HCT116 (cell line): ENCODE data around the gene VEGFA. TPM values are rescaled to one million over a fixed set of nuclear protein-coding genes. Genes with fewer than 3 reads are reported as not detected.
A peak's percentile ranks its signal among the peaks of the same experiment; 100 is the strongest.

Source experiments
- ATAC-seq: fragments of 200-7000 bp; cut with Tn5 transposase; 2 replicates; pipeline ENCODE4 v1.9.1; 2020; ENCODE audit warnings: mild to moderate bottlenecking, moderate library complexity
- BruUV-seq: library from RNA; stranded (reverse); fragments of 400-500 nt; replicated peaks from 2 replicates; lab custom pipeline; 2021; lab: Mats Ljungman, UMichigan
- CTCF ChIA-PET: fragments of 300-600 bp; sonication (Branson Sonifier 250); formaldehyde crosslinking; loops from one replicate; lab custom pipeline; 2021; ENCODE audit warnings: antibody characterized with exemption; lab: Charles Lee
- POLR2A ChIA-PET: fragments of 300-600, 350-600 bp; sonication (Branson Sonifier 250); formaldehyde crosslinking; loops from one replicate; lab custom pipeline; 2021; ENCODE audit warnings: antibody characterized with exemption; lab: Charles Lee
- RAD21 ChIA-PET, 2 experiments: fragments of 300-600 bp; sonication (Branson Sonifier 250); formaldehyde crosslinking; loops; one replicate each; lab custom pipeline; 2023; ENCODE audit warnings: low total read pairs in 2 of 2; ENCODE audit not compliant: uncharacterized antibody in 2 of 2, unreplicated experiment in 2 of 2, low non-redundant PET in 1 of 2; lab: Charles Lee
- DNase-seq: peaks from one replicate; pipeline ENCODE4 v3.0.0-alpha.2; 2010; ENCODE audit warnings: low read depth, low spot score
- H2AFZ ChIP-seq: fragments of 200-600 bp; shearing (Covaris generic), sonication (generic); 2 replicates; pipeline ENCODE4 v1.6.1; 2017; ENCODE audit warnings: low read depth, mixed run types, mixed read lengths, antibody characterized with exemption, low read length; ENCODE audit not compliant: poor library complexity, severe bottlenecking
- H3K27ac ChIP-seq: 2 replicates; pipeline ENCODE4 v1.5.1; 2012; ENCODE audit warnings: low read depth, low read length
- H3K27me3 ChIP-seq: fragments of 200-600 bp; sonication (generic); 2 replicates; pipeline ENCODE4 v1.6.1; 2016; ENCODE audit warnings: mixed run types, low read length, mixed read lengths; ENCODE audit not compliant: insufficient read depth
- H3K36me3 ChIP-seq, 2 experiments: fragments of 200-500 bp in 1 of 2; fragments of 200-600 bp in 1 of 2; sonication (Bioruptor generic) in 1 of 2; sonication (generic) in 1 of 2; 2 replicates each; pipeline versions ENCODE4 v1.5.1 to v1.6.1; 2014 to 2016; ENCODE audit warnings: low read length in 2 of 2, inconsistent platforms in 1 of 2, mixed read lengths in 1 of 2, mixed run types in 1 of 2; ENCODE audit not compliant: insufficient read depth in 2 of 2, control insufficient read depth in 1 of 2
- H3K4me1 ChIP-seq, 2 experiments: fragments of 200-600 bp in 1 of 2; sonication (generic) in 1 of 2; 2 replicates each; pipeline versions ENCODE4 v1.5.1 to v1.6.1; 2012 to 2017; ENCODE audit warnings: low read length in 2 of 2, inconsistent platforms in 1 of 2, mild to moderate bottlenecking in 1 of 2, mixed read lengths in 1 of 2, mixed run types in 1 of 2, moderate library complexity in 1 of 2; ENCODE audit not compliant: insufficient read depth in 2 of 2, control insufficient read depth in 1 of 2
- H3K4me2 ChIP-seq: fragments of 200-600 bp; sonication (generic); 2 replicates; pipeline ENCODE4 v1.6.1; 2017; ENCODE audit warnings: mixed run types, low read length, mixed read lengths
- H3K4me3 ChIP-seq, 2 experiments: fragments of 200-600 bp in 1 of 2; sonication (generic) in 1 of 2; replicated peaks in 1 of 2; 2 replicates each; pipeline ENCODE4 v1.5.1; 2011 to 2016; ENCODE audit warnings: low read length in 2 of 2, control low read depth in 1 of 2, low read depth in 1 of 2, mild to moderate bottlenecking in 1 of 2, mixed read lengths in 1 of 2, mixed run types in 1 of 2
- H3K79me2 ChIP-seq: fragments of 200-600 bp; sonication (generic); 2 replicates; pipeline ENCODE4 v1.6.1; 2017; ENCODE audit warnings: mild to moderate bottlenecking, mixed run types, low read length, moderate library complexity, mixed read lengths; ENCODE audit not compliant: insufficient read depth
- H3K9ac ChIP-seq: fragments of 200-600 bp; sonication (generic); 2 replicates; pipeline ENCODE4 v1.6.1; 2016; ENCODE audit warnings: low read length, mixed read lengths
- H3K9me2 ChIP-seq: fragments of 200-600 bp; sonication (generic), shearing (Covaris generic); 2 replicates; pipeline ENCODE4 v1.6.1; 2017; ENCODE audit warnings: mixed run types, mild to moderate bottlenecking, moderate library complexity; ENCODE audit not compliant: insufficient read depth
- H3K9me3 ChIP-seq, 2 experiments: fragments of 200-500 bp in 1 of 2; fragments of 200-600 bp in 1 of 2; sonication (Bioruptor generic) in 1 of 2; sonication (generic) in 1 of 2; 2 replicates each; pipeline ENCODE4 v1.6.1; 2014 to 2017; ENCODE audit warnings: low read length in 2 of 2, mixed read lengths in 2 of 2, inconsistent platforms in 1 of 2, low read depth in 1 of 2, mild to moderate bottlenecking in 1 of 2, mixed run types in 1 of 2, moderate library complexity in 1 of 2; ENCODE audit not compliant: control insufficient read depth in 1 of 2, insufficient read depth in 1 of 2
- H4K20me1 ChIP-seq: fragments of 200-600 bp; sonication (generic), shearing (Covaris generic); 2 replicates; pipeline ENCODE4 v1.6.1; 2017; ENCODE audit warnings: mixed run types, mild to moderate bottlenecking, moderate library complexity; ENCODE audit not compliant: insufficient read depth
- CBX3 ChIP-seq: IDR thresholded peaks from 2 replicates; pipeline ENCODE4 v1.6.1; 2012; ENCODE audit warnings: low read depth
- EZH2 ChIP-seq: fragments of 200-600 bp; sonication (generic); IDR thresholded peaks from 2 replicates; pipeline ENCODE4 v1.6.1; 2017; ENCODE audit warnings: antibody characterized with exemption, mixed run types
- EZH2phosphoT487 ChIP-seq: fragments of 200-600 bp; IDR thresholded peaks from 2 replicates; pipeline ENCODE4 v1.6.1; 2018; ENCODE audit warnings: antibody characterized with exemption, borderline replicate concordance
- FOSL1 ChIP-seq: IDR thresholded peaks from 2 replicates; pipeline ENCODE4 v1.6.1; 2012; ENCODE audit warnings: low read depth
- POLR2A ChIP-seq: IDR thresholded peaks from 2 replicates; pipeline ENCODE4 v1.7.0; 2011; ENCODE audit warnings: borderline replicate concordance; ENCODE audit not compliant: insufficient read depth, insufficient read length; ENCODE audit errors: extremely low read depth
- RAD21 ChIP-seq: IDR thresholded peaks from 2 replicates; pipeline ENCODE4 v1.6.1; 2012; ENCODE audit warnings: low read depth, mild to moderate bottlenecking
- REST ChIP-seq: IDR thresholded peaks from 2 replicates; pipeline ENCODE4 v1.6.1; 2012; ENCODE audit warnings: low read depth
- SP1 ChIP-seq: IDR thresholded peaks from 2 replicates; pipeline ENCODE4 v1.6.1; 2012; ENCODE audit warnings: low read depth
- SRF ChIP-seq: IDR thresholded peaks from 2 replicates; pipeline ENCODE4 v1.6.1; 2012; ENCODE audit warnings: low read depth
- TCF7L2 ChIP-seq: IDR thresholded peaks from 2 replicates; pipeline ENCODE4 v1.7.0; 2011; ENCODE audit warnings: borderline replicate concordance, inconsistent platforms; ENCODE audit not compliant: insufficient read depth, insufficient read length; ENCODE audit errors: extremely low read depth
- ZBTB33 ChIP-seq: IDR thresholded peaks from 2 replicates; pipeline ENCODE4 v1.6.1; 2011; ENCODE audit warnings: mild to moderate bottlenecking, low read length, moderate library complexity; ENCODE audit not compliant: insufficient replicate concordance; ENCODE audit errors: extremely low read depth
- ZNF274 ChIP-seq: fragments of 200-500 bp; sonication (Bioruptor generic); IDR thresholded peaks from 2 replicates; pipeline ENCODE4 v1.6.1; 2014; ENCODE audit warnings: mild to moderate bottlenecking, low read depth, low read length, inconsistent platforms
- intact Hi-C: fragments of 100-400 bp; cut with micrococcal nuclease; formaldehyde crosslinking; loops from 2 replicates; pipeline ENCODE4 v1.10.0; 2022
- total RNA-seq: library from RNA; stranded (reverse); gene quantifications from one replicate; pipeline ENCODE4 v1.2.1, GENCODE V29; 2021; ENCODE audit not compliant: unreplicated experiment
- TF ChIP-seq, protein P1 (sequence below): IDR thresholded peaks from 2 replicates; pipeline ENCODE4 v1.6.1; 2012

The VEGFA gene
- total RNA-seq, 1 experiment from 2014 or later, result 112 TPM

- Histone ChIP-seq H3K36me3 (no peaks in the 10 kb centered on the region), H3K27ac (peak overlapping the region; percentile 56), H3K9ac (peak overlapping the region; percentile 55), H3K79me2 (no peaks in the 10 kb centered on the region), H3K9me2 (no peaks in the 10 kb centered on the region), H2AFZ (no peak overlapping the region), H3K4me3 (no peak overlapping the region), H3K4me1 (peaks cover 37 to 54% of the 10 kb centered on the region in 2 experiments), H4K20me1 (no peaks in the 10 kb centered on the region), H3K9me3 (no peaks in the 10 kb centered on the region), H3K27me3 (no peaks in the 10 kb centered on the region), H3K4me2 (peak overlapping the region; percentile 86)
- ChIA-PET POLR2A (no interaction called here), CTCF (interaction anchor here (1.0 kb wide), 1 partner anchor 279 kb away, joined by 3 read pairs; no protein-coding TSS in a partner anchor), RAD21 (no interaction called here)
- BruUV-seq, result no TSS peak
- intact Hi-C loops, result no loop called here
- no peak for ATAC-seq
- TF ChIP-seq TCF7L2, result no peak
- no peak for TF ChIP-seq POLR2A
- no peak for TF ChIP-seq REST
- no peak for TF ChIP-seq EZH2
- DNase-seq, result no peak
These were observed 29.7 kb downstream of the VEGFA start for GRCh38 chr6:43799551-43800297.

- no peaks in the 10 kb centered on the region for H4K20me1 ChIP-seq
- peak overlapping the region; percentile 86 for H3K4me2 ChIP-seq
- no peaks in the 10 kb centered on the region for H3K36me3 ChIP-seq
- H3K79me2 ChIP-seq, result no peaks in the 10 kb centered on the region
- no peaks in the 10 kb centered on the region for H3K9me2 ChIP-seq
- TF ChIP-seq RAD21 (no peak), SP1 (no peak), EZH2phosphoT487 (no peak), POLR2A (no peak), ZNF274 (no peak), ZBTB33 (no peak), CBX3 (no peak), FOSL1 (no peak), EZH2 (no peak), SRF (no peak)
- TF ChIP-seq, protein P1, sequence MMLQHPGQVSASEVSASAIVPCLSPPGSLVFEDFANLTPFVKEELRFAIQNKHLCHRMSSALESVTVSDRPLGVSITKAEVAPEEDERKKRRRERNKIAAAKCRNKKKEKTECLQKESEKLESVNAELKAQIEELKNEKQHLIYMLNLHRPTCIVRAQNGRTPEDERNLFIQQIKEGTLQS, result no peak
- no peak for DNase-seq
- no peak overlapping the region for H2AFZ ChIP-seq
- no TSS peak for BruUV-seq
- ChIA-PET RAD21 (no interaction called here), POLR2A (no interaction called here), CTCF (no interaction called here)
- no peak overlapping the region for H3K27ac ChIP-seq
- ATAC-seq, result no peak
- no peaks in the 10 kb centered on the region for H3K27me3 ChIP-seq
- intact Hi-C loops, result no loop called here
- no peak overlapping the region for H3K9ac ChIP-seq
- no peaks in the 10 kb centered on the region for H3K9me3 ChIP-seq
- peaks cover 42 to 59% of the 10 kb centered on the region in 2 experiments for H3K4me1 ChIP-seq
- no peak overlapping the region for H3K4me3 ChIP-seq
These were observed 30.2 kb downstream of the VEGFA start for GRCh38 chr6:43800298-43800623.
